HG03064 (cell line): Measurements from ENCODE around the gene RNF26.

Experiments
- ATAC-seq: cut with Tn5 transposase; IDR thresholded peaks from one replicate; pipeline ENCODE4 v1.9.1; 2021; ENCODE audit warnings: low read depth; ENCODE audit not compliant: unreplicated experiment

Gene RNF26

GRCh38 chr11:119368121-119369034 lies 34.1 kb downstream of the RNF26 start:
- ATAC-seq = no peak

GRCh38 chr11:119369132-119369925 lies 35.0 kb downstream of the RNF26 start:
- no peak for ATAC-seq

- no peak for ATAC-seq
Measured at GRCh38 chr11:119370486-119371046, 36.2 kb downstream of the RNF26 start.

GRCh38 chr11:119371067-119371601 lies 36.8 kb downstream of the RNF26 start:
- no peak for ATAC-seq

GRCh38 chr11:119371778-119372182 lies 37.5 kb downstream of the RNF26 start:
- ATAC-seq = no peak

- ATAC-seq = no peak
Measured at GRCh38 chr11:119372260-119373058, 38.1 kb downstream of the RNF26 start.

- no peak for ATAC-seq
Measured at GRCh38 chr11:119373059-119373920, 39.0 kb downstream of the RNF26 start.

- ATAC-seq = no peak
Measured at GRCh38 chr11:119373921-119374631, 39.7 kb downstream of the RNF26 start.

- no peak for ATAC-seq
Measured at GRCh38 chr11:119374632-119375336, 40.5 kb downstream of the RNF26 start.

GRCh38 chr11:119375337-119376196 lies 41.2 kb downstream of the RNF26 start:
- no peak for ATAC-seq

- no peak for ATAC-seq
Measured at GRCh38 chr11:119376197-119376847, 42.0 kb downstream of the RNF26 start.

GRCh38 chr11:119377112-119377901 lies 43.0 kb downstream of the RNF26 start:
- ATAC-seq = no peak

- ATAC-seq = no peak
Measured at GRCh38 chr11:119377961-119378667, 43.8 kb downstream of the RNF26 start.

GRCh38 chr11:119378851-119379465 lies 44.6 kb downstream of the RNF26 start:
- ATAC-seq = no peak
